PFSK-1 (cell line): ENCODE measurements around the gene LPCAT1.

Experiments used
- FOXP2 ChIP-seq: optimal IDR thresholded peaks from 2 replicates; pipeline ENCODE3; 2011; ENCODE audit warnings: borderline replicate concordance, control low read depth, inconsistent platforms; ENCODE audit not compliant: insufficient read depth; ENCODE audit errors: extremely low read length, extremely low read depth
- POLR2AphosphoS5 ChIP-seq: IDR thresholded peaks from 2 replicates; pipeline ENCODE4 v1.6.1; 2012; ENCODE audit warnings: low read depth, mild to moderate bottlenecking, control low read depth, low read length, moderate library complexity
- SIN3A ChIP-seq: IDR thresholded peaks from 2 replicates; pipeline ENCODE4 v1.6.1; 2012; ENCODE audit warnings: mild to moderate bottlenecking, low read length, moderate library complexity, borderline replicate concordance; ENCODE audit not compliant: insufficient read depth
- TAF1 ChIP-seq: IDR thresholded peaks from 2 replicates; pipeline ENCODE4 v1.6.1; 2012; ENCODE audit warnings: low read length, control low read depth, borderline replicate concordance; ENCODE audit not compliant: insufficient read depth
- TF ChIP-seq, protein P1 (sequence below), 2 experiments: IDR thresholded peaks; 2 replicates each; pipeline versions ENCODE4 v1.6.1 to v1.8.0; 2011 to 2012; ENCODE audit warnings: low read depth in 2 of 2, low read length in 2 of 2, control low read depth in 1 of 2, inconsistent platforms in 1 of 2, mild to moderate bottlenecking in 1 of 2, moderate library complexity in 1 of 2; ENCODE audit not compliant: insufficient read depth in 1 of 2

DNA sequence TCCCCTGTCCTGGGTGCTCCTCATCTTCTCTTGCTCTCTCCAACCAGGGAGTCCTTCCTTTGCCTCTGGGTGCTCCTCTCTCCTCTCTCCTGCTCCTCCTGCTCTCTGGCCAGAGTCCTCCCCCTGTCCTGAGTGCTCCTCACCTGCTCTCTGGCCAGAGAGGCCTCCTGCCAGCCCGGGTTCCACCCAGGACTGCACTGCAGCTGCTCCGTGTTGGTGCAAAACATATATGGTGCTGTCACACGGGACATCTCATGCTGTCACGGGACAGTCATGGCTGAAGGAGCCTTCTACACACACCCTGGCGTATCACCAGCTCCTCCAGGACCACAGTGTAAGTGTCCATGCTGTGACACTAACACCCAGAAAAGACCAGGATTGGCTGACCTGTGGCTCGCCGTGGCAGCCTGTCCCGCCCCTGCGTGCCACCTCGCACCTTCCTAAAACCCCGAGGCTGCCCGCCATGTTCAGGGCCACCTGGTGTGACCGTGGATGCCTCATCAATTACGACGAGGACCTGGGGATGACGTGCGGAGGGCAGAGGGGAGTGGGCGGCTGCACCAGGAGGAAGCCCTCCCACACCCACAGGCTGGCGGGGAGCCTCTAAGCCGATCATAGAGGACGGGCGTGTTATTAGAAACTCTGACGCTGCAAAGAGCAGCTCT lies 50.7 kb downstream of the LPCAT1 start:
- TF ChIP-seq TAF1 (no peak), SIN3A (no peak), POLR2AphosphoS5 (no peak), FOXP2 (no peak)
- TF ChIP-seq, protein P1, sequence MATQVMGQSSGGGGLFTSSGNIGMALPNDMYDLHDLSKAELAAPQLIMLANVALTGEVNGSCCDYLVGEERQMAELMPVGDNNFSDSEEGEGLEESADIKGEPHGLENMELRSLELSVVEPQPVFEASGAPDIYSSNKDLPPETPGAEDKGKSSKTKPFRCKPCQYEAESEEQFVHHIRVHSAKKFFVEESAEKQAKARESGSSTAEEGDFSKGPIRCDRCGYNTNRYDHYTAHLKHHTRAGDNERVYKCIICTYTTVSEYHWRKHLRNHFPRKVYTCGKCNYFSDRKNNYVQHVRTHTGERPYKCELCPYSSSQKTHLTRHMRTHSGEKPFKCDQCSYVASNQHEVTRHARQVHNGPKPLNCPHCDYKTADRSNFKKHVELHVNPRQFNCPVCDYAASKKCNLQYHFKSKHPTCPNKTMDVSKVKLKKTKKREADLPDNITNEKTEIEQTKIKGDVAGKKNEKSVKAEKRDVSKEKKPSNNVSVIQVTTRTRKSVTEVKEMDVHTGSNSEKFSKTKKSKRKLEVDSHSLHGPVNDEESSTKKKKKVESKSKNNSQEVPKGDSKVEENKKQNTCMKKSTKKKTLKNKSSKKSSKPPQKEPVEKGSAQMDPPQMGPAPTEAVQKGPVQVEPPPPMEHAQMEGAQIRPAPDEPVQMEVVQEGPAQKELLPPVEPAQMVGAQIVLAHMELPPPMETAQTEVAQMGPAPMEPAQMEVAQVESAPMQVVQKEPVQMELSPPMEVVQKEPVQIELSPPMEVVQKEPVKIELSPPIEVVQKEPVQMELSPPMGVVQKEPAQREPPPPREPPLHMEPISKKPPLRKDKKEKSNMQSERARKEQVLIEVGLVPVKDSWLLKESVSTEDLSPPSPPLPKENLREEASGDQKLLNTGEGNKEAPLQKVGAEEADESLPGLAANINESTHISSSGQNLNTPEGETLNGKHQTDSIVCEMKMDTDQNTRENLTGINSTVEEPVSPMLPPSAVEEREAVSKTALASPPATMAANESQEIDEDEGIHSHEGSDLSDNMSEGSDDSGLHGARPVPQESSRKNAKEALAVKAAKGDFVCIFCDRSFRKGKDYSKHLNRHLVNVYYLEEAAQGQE (IDR thresholded peaks at IDR 0.05; ENCODE audit: insufficient read depth in 1 of 2, low read depth in 2 of 2, low read length in 2 of 2), result no peak
